ENCODE data around the gene TRMT112.

The TRMT112 gene

DNA sequence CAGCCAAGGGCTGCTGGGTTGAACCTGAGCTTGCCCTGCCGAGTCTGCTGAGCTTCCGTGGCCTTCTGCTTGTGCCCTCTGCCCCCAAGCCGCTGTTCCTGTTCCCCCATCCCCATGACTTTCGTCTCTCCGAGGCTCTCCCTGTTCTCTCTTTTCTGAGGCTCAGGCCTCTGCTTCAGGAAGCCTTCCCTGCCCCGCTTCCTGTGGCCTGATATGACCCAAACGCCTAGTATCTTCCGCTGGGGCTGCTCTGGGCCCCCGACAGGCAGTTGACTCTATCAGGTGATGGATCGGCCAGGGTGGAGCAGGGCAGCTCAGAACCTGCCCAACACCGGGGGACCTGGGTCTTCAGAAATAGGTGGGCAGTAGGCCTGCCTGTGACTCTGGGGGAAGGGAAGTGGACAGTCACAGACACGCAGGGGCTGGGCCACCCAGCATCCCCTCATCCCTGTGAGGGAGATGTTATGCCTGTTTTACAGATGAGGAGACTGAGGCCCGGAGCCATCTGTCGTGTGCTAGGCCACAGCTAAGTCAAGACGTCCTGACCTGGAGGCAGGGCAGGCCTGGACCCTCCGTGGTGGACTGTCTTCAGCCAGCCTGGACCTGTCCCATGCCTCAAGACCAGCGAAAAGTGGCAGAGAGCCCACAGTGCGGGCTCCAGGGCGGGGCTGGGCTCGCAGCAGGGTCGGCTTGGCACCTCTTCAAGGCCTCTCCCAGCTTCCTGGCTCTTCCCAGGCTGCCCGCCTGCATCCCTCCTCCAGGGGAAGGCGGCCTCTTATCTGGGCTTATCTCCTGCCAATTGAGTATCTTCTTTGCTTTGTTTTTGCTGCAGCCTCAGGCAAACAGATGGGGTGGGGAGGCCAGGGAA lies 49.1 kb downstream of the TRMT112 start:
- TF ChIP-seq, protein P1, sequence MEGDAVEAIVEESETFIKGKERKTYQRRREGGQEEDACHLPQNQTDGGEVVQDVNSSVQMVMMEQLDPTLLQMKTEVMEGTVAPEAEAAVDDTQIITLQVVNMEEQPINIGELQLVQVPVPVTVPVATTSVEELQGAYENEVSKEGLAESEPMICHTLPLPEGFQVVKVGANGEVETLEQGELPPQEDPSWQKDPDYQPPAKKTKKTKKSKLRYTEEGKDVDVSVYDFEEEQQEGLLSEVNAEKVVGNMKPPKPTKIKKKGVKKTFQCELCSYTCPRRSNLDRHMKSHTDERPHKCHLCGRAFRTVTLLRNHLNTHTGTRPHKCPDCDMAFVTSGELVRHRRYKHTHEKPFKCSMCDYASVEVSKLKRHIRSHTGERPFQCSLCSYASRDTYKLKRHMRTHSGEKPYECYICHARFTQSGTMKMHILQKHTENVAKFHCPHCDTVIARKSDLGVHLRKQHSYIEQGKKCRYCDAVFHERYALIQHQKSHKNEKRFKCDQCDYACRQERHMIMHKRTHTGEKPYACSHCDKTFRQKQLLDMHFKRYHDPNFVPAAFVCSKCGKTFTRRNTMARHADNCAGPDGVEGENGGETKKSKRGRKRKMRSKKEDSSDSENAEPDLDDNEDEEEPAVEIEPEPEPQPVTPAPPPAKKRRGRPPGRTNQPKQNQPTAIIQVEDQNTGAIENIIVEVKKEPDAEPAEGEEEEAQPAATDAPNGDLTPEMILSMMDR (IDR thresholded peaks at IDR 0.05; ENCODE audit: low read depth, low read length), result no peak
- H3K4me3 ChIP-seq (ENCODE audit: low read depth, low read length), result peak overlapping the region; percentile 64

DNA sequence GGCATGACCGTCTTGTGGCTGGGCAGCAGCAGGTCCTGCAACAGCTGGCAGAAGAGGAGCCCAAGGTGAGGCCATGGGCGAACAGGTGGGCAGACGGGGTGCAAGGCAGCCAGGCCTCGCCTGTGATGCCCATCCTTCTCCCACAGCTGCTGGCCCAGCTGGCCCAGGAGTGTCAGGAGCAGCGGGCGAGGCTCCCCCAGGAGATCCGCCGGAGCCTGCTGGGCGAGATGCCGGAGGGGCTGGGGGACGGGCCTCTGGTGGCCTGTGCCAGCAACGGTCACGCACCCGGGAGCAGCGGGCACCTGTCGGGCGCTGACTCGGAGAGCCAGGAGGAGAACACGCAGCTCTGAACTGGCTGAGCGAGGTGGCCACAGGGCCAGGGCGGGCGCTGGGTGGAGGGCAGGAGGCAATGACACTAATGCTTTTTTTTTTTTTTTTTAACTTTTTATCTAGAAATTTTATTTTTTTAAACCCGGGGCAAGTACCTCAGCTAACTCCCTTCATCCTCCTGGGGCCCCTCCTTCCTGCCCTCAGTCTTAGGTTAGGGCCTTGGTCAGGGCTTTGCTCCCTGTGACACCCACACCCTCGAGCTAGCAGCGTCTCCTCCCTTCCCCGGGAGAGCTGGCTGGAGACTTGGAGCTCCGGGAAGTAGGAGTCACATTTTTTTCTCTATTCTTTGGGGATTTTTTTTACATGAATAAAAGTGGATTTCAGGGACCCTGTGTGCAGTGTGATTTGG lies 50.0 kb downstream of the TRMT112 start:
- H3K4me3 ChIP-seq (ENCODE audit: low read depth, low read length), result no peak overlapping the region
- TF ChIP-seq, protein P1 (IDR thresholded peaks at IDR 0.05; ENCODE audit: low read depth, low read length), result no peak

Measured in WI38 (cell line).